ENCODE measurements around the gene MDGA2.

- TF ChIP-seq CTCF (IDR thresholded peaks at IDR 0.05; ENCODE audit: control extremely low read depth in 1 of 3, insufficient read depth in 1 of 3, low read depth in 1 of 3, low read length in 3 of 3) (no peak), TAF1 (IDR thresholded peaks at IDR 0.05; ENCODE audit: low read depth, low read length) (no peak), EGR1 (IDR thresholded peaks at IDR 0.05; ENCODE audit: borderline replicate concordance, low read depth, low read length) (no peak), MAFK (IDR thresholded peaks at IDR 0.05; ENCODE audit: low read depth, low read length) (no peak), SP1 (IDR thresholded peaks at IDR 0.05; ENCODE audit: low read depth, low read length) (no peak), EP300 (IDR thresholded peaks at IDR 0.05; ENCODE audit: borderline replicate concordance in 1 of 2, low read depth in 2 of 2, low read length in 2 of 2) (no peak)
Measured at GRCh38 chr14:47720281-47720680, 44.9 kb upstream of the MDGA2 start.

Data from H1 (cell line).